Psoas muscle (tissue), 8 donors: ENCODE data around the gene PTPN14. TPM values are rescaled to one million over a fixed set of nuclear protein-coding genes. Genes with fewer than 3 reads are reported as not detected.

ENCODE experiments used
- ATAC-seq, 4 donors: fragments of 200-7000 bp; cut with Tn5 transposase; one replicate each; pipeline ENCODE4 v1.9.1; 2020; ENCODE audit warnings: moderate library complexity in 3 of 4, mild to moderate bottlenecking in 2 of 4
- DNase-seq, 2 donors: peaks; one replicate each; pipeline ENCODE4 v3.0.0-alpha.2; 2020
- H3K27ac ChIP-seq: fragments of 200-600 bp; one replicate; pipeline ENCODE4 v1.8.0; 2022
- H3K27me3 ChIP-seq, 3 donors: fragments of 200-600 bp in 1 of 3; one replicate each; pipeline versions ENCODE4 v1.6.1 to v1.8.0; 2013 to 2022; ENCODE audit warnings: low read length in 2 of 3, mild to moderate bottlenecking in 2 of 3, moderate library complexity in 1 of 3; ENCODE audit not compliant: insufficient read depth in 3 of 3
- H3K36me3 ChIP-seq, 2 donors: fragments of 200-600 bp in 1 of 2; one replicate each; pipeline versions ENCODE4 v1.6.1 to v1.8.0; 2013 to 2022; ENCODE audit warnings: low read depth in 1 of 2, mild to moderate bottlenecking in 1 of 2, moderate library complexity in 1 of 2; ENCODE audit not compliant: insufficient read depth in 1 of 2
- H3K4me1 ChIP-seq: fragments of 200-600 bp; one replicate; pipeline ENCODE4 v1.8.0; 2022
- H3K4me3 ChIP-seq: fragments of 200-600 bp; one replicate; pipeline ENCODE4 v1.8.0; 2022; ENCODE audit warnings: mild to moderate bottlenecking
- H3K9me3 ChIP-seq: fragments of 200-600 bp; one replicate; pipeline ENCODE4 v1.8.0; 2022
- CTCF ChIP-seq: fragments of 200-600 bp; IDR thresholded peaks from one replicate; pipeline ENCODE4 v1.8.0; 2022; ENCODE audit warnings: antibody characterized with exemption
- WGBS, 3 donors: extraction: QIAGEN DNeasy Blood & Tissue Kit; methylation state at CpG; one replicate each; pipeline versions ENCODE4 v1.1.6 to v1.1.7; 2013; 5-methylcytosine and 5-hydroxymethylcytosine counted together
- intact Hi-C, 2 donors: fragments of 100-400 bp; cut with DNase I; formaldehyde crosslinking; loops; one replicate each; pipeline versions ENCODE4 v1.11.0 to v1.14.2; 2022
- polyA plus RNA-seq, 3 donors: library from polyadenylated mRNA; stranded (reverse); fragments of 200-250 nt; gene quantifications; one replicate each; pipeline ENCODE4 v1.2.3, GENCODE V29; 2013
- total RNA-seq, 4 donors: library from RNA; stranded (reverse); fragmentation: NEBNext Ultra II Directional in 2 of 4; extraction: Animal tissue kit (Norgen Biotek cat#: 25700) in 2 of 4; gene quantifications; one replicate each; pipeline versions ENCODE4 v1.2.1 to v1.2.4, GENCODE V29; 2021 to 2023
- donor health status: healthy with polysubstance abuse.
- donor health status: DM: no; HTN: no; CAD: no; lungs with moderate emphysema.
- donor health status: Bipolar disorder and iron deficiency.
- donor health status: healthy.
- donor health status: DM: yes; HTN: yes; CAD: no.
- donor health status: DM: no; HTN: no; CAD: no.
- donor health status: DM: no; HTN: no; CAD: no.
- donor health status: DM: yes; HTN: yes; CAD: no.

The PTPN14 gene
- total and polyA plus RNA-seq, 7 donors: 7.2 to 106 (median 50.8) TPM

- Histone ChIP-seq H3K4me1 (no peaks in the 10 kb centered on the region), H3K27ac (no peak overlapping the region), H3K27me3 (no peaks in the 10 kb centered on the region), H3K9me3 (no peaks in the 10 kb centered on the region), H3K4me3 (no peak overlapping the region), H3K36me3 (peaks cover 3 to 74% of the 10 kb centered on the region in 2 donors)
- no peak for ATAC-seq
- TF ChIP-seq CTCF: no peak
- DNase-seq: no peak
- intact Hi-C loops: loop anchor here (5.0 to 10.0 kb wide), 2 partner anchors 105 to 198 kb away; no protein-coding TSS in a partner anchor
- WGBS, 3 donors: 88 to 92% (median 92%) methylated on average over 4 of the region's 4 CpGs
Measured at GRCh38 chr1:214389734-214390133, 161.7 kb downstream of the PTPN14 start.

- no peaks in the 10 kb centered on the region for H3K9me3 ChIP-seq
- intact Hi-C loops: loop anchor here (5.0 to 10.0 kb wide), 2 partner anchors 108 to 201 kb away; no protein-coding TSS in a partner anchor
- DNase-seq (peak; percentile 50 to 65), ATAC-seq (peak; percentile 76 to 96 (median 94))
- WGBS, 3 donors: 72 to 82% (median 73%) methylated on average over 14 of the region's 14 CpGs
- no peak overlapping the region for H3K4me3 ChIP-seq
- no peaks in the 10 kb centered on the region for H3K4me1 ChIP-seq
- peaks cover 4 to 75% of the 10 kb centered on the region in 2 donors for H3K36me3 ChIP-seq
- no peaks in the 10 kb centered on the region for H3K27me3 ChIP-seq
- no peak for TF ChIP-seq CTCF
- H3K27ac ChIP-seq: peak overlapping the region; percentile 44
Measured at GRCh38 chr1:214386747-214387146, 164.7 kb downstream of the PTPN14 start.

GRCh38 chr1:214386333-214386732 is 165.1 kb downstream of the PTPN14 start:
- WGBS, 3 donors: 82 to 91% (median 84%) methylated on average over 7 of the region's 7 CpGs
- H3K4me3 ChIP-seq: no peak overlapping the region
- no peak for TF ChIP-seq CTCF
- H3K9me3 ChIP-seq: no peaks in the 10 kb centered on the region
- no peak for DNase-seq
- ATAC-seq: peak in 1 of 4 donors; percentile 5
- H3K27me3 ChIP-seq: no peaks in the 10 kb centered on the region
- H3K4me1 ChIP-seq: no peaks in the 10 kb centered on the region
- peak overlapping the region; percentile 44 for H3K27ac ChIP-seq
- peaks cover 4 to 75% of the 10 kb centered on the region in 2 donors for H3K36me3 ChIP-seq
- intact Hi-C loops: loop anchor here (5.0 to 10.0 kb wide), 2 partner anchors 108 to 201 kb away; no protein-coding TSS in a partner anchor

- 85 to 96% (median 95%) methylated on average over 1 of the region's 1 CpG for WGBS, 3 donors
- no peaks in the 10 kb centered on the region for H3K27me3 ChIP-seq
- no peak for ATAC-seq
- H3K4me3 ChIP-seq: no peak overlapping the region
- H3K27ac ChIP-seq: no peak overlapping the region
- TF ChIP-seq CTCF: no peak
- DNase-seq: no peak
- intact Hi-C loops: loop anchor here (5.0 to 10.0 kb wide), 2 partner anchors 109 to 202 kb away; no protein-coding TSS in a partner anchor
- H3K36me3 ChIP-seq: peaks cover 5 to 78% of the 10 kb centered on the region in 2 donors
- no peaks in the 10 kb centered on the region for H3K9me3 ChIP-seq
- H3K4me1 ChIP-seq: no peaks in the 10 kb centered on the region
Measured at GRCh38 chr1:214385428-214385827, 166.0 kb downstream of the PTPN14 start.
